Renal cortex interstitium (tissue), 11 donors: ENCODE measurements around the gene IL26. TPM values are rescaled to one million over a fixed set of nuclear protein-coding genes. Genes with fewer than 3 reads are reported as not detected.
"Not testable (repeated sequence)": the region's sequence is repeated elsewhere in the genome, so short reads cannot be mapped to it uniquely, and the experiment has no call there.

ENCODE experiments used
- DNase-seq, 11 donors: peaks; one replicate each; pipeline ENCODE4 v3.0.0-alpha.2; 2013; ENCODE audit warnings: low read depth in 9 of 11, low spot score in 4 of 11; ENCODE audit errors: extremely low read depth in 1 of 11
- polyA plus RNA-seq, 3 donors: library from polyadenylated mRNA; unstranded; fragments of 120-200 nt; gene quantifications; one replicate each; pipeline ENCODE4 v1.2.1, GENCODE V29; 2013; ENCODE audit not compliant: insufficient read length in 3 of 3

IL26 gene
- polyA plus RNA-seq, 3 donors: not detected

- no peak for DNase-seq
Measured at GRCh38 chr12:68210875-68211274, 14.7 kb downstream of the IL26 start.

GRCh38 chr12:68209048-68209728 is 16.4 kb downstream of the IL26 start:
- DNase-seq: not testable (repeated sequence)

DNA sequence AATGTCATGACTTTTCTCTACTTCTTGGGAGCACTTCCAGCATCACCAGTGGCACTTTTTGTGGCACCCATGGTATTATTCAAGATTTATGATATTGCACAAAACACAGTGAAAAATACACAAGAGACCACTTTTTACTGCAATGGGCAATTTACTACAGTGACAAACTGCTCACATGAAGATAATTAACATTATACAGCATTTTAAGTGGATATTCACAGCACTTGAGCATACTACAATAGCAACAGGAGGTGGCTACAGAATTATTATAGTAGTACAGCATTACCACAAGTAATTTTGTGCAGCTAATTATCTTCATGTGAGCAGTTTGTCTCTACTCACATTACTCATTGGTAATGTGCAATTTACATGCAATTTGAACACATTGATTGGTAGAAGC is 18.3 kb downstream of the IL26 start:
- no peak for DNase-seq

- DNase-seq: no peak
Measured at GRCh38 chr12:68206446-68206845, 19.2 kb downstream of the IL26 start.

- DNase-seq: no peak
Measured at GRCh38 chr12:68203460-68203875, 22.1 kb downstream of the IL26 start.

GRCh38 chr12:68200854-68201253 is 24.8 kb downstream of the IL26 start:
- DNase-seq: no peak

- DNase-seq: no peak
Measured at GRCh38 chr12:68199127-68199526, 26.5 kb downstream of the IL26 start.

GRCh38 chr12:68198507-68199086 is 27.0 kb downstream of the IL26 start:
- DNase-seq: no peak

DNA sequence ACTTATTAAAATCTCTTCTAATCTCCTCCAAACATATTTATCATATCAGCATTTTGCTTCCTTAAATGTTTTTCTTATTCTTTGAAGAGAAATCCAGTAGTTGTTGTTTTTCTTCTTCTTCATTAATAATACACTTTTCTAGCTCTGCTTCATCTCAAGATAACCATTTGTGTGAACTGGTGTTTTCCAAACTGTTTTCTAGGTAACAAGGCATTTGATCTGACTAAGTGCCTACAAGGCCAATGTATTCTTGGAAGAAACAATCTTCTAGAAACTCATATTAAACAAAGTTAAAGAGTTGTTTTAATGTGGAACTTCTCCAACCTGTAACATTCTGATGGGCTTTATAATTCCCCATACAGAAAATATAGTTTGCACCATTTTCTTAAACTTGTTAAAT is 35.3 kb downstream of the IL26 start:
- no peak for DNase-seq

DNA sequence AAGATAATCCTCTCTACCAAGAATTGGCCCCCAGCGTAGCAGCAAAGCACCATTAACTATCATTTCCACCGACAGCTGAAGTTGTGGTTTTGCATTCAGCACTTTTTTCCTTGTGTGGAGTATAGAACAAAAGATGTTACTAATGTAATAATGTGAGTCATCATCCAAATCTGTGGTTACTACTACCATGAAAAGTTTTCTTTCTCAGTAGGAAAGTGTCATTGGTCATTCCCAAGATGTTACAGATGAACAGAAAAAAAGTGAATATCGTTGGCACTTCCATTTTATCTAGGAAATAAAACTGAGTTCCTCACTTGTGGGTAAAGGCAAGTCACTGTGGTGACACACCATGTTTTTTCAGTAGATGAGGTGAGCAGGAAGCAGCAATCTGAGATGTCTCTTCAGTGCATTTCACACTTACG is 35.8 kb downstream of the IL26 start:
- no peak for DNase-seq

GRCh38 chr12:68185598-68185997 is 40.0 kb downstream of the IL26 start:
- no peak for DNase-seq

GRCh38 chr12:68180792-68181744 is 44.5 kb downstream of the IL26 start:
- no peak for DNase-seq

GRCh38 chr12:68178774-68179439 is 46.7 kb downstream of the IL26 start:
- DNase-seq: no peak

GRCh38 chr12:68178184-68178583 is 47.4 kb downstream of the IL26 start:
- no peak for DNase-seq

DNA sequence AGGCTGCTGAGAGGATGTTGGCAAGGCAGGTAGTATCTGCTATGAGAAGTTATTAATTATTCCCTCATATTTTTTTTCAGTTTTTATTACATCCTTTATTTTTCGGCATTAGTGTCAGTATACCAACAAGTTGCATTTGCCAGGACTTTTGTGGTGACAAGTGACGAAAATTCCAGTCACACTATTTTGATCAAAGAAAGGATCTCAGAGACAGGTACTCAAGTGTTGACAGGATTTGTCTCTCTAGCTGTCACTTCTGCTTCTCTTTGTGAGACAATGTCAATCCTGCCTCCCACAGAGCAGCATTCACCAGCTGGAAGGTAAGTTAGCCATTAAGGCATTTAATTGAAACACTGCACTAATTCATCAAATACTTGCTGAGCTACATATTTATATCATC is 48.0 kb downstream of the IL26 start:
- DNase-seq: no peak

- DNase-seq: no peak
Measured at GRCh38 chr12:68176257-68176656, 49.4 kb downstream of the IL26 start.

DNA sequence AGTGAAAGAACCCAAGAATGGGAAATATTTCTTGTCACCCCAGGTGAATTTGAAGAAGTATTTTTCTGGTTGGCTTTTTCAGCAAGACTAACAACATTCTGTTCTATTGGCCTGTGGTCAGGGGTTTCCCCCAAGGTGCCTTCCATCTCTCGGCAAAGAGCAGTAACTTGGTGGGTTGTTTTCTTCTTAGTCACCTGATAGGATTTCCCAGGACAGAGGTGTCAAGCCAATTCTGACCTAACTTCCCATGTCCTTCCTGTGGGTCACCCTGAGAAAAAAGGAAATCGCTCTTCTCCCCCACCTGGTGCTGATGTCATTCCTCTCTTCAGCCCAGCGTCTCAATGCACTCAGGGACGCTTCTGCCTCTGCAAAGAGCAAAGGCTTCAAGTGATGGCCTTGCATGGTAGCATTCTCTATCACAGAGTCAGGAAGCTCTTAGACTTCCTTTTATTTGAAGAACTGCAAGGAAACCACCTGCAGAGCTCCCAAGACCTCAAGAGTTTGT is 50.0 kb downstream of the IL26 start:
- DNase-seq: no peak

DNA sequence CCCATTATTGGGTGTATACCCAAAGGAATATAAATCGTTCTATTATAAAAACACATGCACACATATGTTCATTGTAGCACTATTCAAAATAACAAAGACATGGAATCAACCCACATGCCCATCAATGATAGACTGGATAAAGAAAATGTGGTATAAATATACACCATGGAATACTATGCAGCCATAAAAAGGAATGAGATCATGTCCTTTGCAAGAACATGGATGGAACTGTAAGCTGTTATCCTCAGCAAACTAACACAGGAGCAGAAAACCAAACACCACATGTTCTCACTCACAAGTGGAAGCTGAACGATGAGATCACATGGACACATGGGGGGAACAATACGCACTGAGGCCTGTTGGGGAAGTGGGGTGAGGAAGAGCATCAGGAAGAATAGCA is 50.8 kb downstream of the IL26 start:
- DNase-seq: not testable (repeated sequence)

GRCh38 chr12:68173792-68174191 is 51.8 kb downstream of the IL26 start:
- DNase-seq: no peak
